Mucosa of descending colon (tissue), 3 donors: Measurements from ENCODE around the gene TACO1. TPM values are rescaled to one million over a fixed set of nuclear protein-coding genes. Genes with fewer than 3 reads are reported as not detected.

Source experiments
- ATAC-seq: fragments of 200-7000 bp; cut with Tn5 transposase; one replicate; pipeline ENCODE4 v1.9.1; 2020; ENCODE audit warnings: mild to moderate bottlenecking, moderate library complexity
- DNase-seq, 3 donors: peaks; one replicate each; pipeline ENCODE4 v3.0.0-alpha.2; 2020
- H3K36me3 ChIP-seq: fragments of 200-600 bp; one replicate; pipeline ENCODE4 v1.8.0; 2021; ENCODE audit warnings: low read depth, mild to moderate bottlenecking
- H3K4me1 ChIP-seq: fragments of 200-600 bp; one replicate; pipeline ENCODE4 v1.8.0; 2021; ENCODE audit warnings: low read depth, mild to moderate bottlenecking
- H3K4me3 ChIP-seq: fragments of 200-600 bp; one replicate; pipeline ENCODE4 v1.8.0; 2021; ENCODE audit warnings: mild to moderate bottlenecking
- H3K9me3 ChIP-seq: fragments of 200-600 bp; one replicate; pipeline ENCODE4 v1.8.0; 2021; ENCODE audit warnings: mild to moderate bottlenecking
- intact Hi-C, 2 donors: fragments of 100-400 bp; cut with DNase I in 1 of 2; cut with micrococcal nuclease in 1 of 2; formaldehyde crosslinking; loops; one replicate each; pipeline versions ENCODE4 v1.11.0 to v1.11.1; 2022; cut with DNase I, micrococcal nuclease
- total RNA-seq, 3 donors: library from RNA; stranded (reverse); fragmentation: NEBNext Ultra II Directional in 2 of 3; extraction: Animal tissue kit (Norgen Biotek cat#: 25700) in 2 of 3; gene quantifications; one replicate each; pipeline versions ENCODE4 v1.2.1 to v1.2.4, GENCODE V29; 2021 to 2023
- TF ChIP-seq, protein P1 (sequence below): fragments of 200-600 bp; IDR thresholded peaks from one replicate; pipeline ENCODE4 v1.8.0; 2022; ENCODE audit warnings: antibody characterized with exemption, mild to moderate bottlenecking
- donor health status: DM: no; HTN: no; CAD: no; lungs with moderate emphysema.
- donor health status: DM: no; HTN: no; CAD: no.
- donor health status: DM: no; HTN: yes; CAD: no.

The TACO1 gene
- total RNA-seq, 3 donors from 2014 or later = 21.7 to 34.4 (median 29.7) TPM

DNA sequence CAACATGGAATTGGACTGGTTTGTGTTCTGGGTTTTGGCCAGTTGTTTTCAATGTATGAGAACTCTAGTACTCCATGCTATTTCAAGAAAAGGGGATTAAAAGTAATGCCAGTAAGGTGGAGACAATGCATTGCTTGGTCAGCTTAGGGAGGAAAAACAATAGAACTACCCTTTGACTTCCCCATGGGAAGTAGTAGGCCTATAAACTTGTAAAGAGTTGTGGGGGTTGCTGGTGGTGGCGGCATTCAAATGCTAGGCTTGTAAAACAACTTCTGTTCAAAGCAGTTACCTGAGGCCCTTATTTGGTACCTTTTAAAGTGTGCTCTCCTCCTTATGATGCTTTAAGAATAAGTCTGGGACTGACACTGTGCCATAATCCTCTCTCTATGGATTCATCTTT is 30.9 kb downstream of the TACO1 start:
- DNase-seq (no peak), ATAC-seq (no peak)
- intact Hi-C loops = no loop called here
- Histone ChIP-seq H3K4me1 (peaks cover 5% of the 10 kb centered on the region), H3K4me3 (no peak overlapping the region), H3K36me3 (no peaks in the 10 kb centered on the region), H3K9me3 (no peaks in the 10 kb centered on the region)
- TF ChIP-seq, protein P1, sequence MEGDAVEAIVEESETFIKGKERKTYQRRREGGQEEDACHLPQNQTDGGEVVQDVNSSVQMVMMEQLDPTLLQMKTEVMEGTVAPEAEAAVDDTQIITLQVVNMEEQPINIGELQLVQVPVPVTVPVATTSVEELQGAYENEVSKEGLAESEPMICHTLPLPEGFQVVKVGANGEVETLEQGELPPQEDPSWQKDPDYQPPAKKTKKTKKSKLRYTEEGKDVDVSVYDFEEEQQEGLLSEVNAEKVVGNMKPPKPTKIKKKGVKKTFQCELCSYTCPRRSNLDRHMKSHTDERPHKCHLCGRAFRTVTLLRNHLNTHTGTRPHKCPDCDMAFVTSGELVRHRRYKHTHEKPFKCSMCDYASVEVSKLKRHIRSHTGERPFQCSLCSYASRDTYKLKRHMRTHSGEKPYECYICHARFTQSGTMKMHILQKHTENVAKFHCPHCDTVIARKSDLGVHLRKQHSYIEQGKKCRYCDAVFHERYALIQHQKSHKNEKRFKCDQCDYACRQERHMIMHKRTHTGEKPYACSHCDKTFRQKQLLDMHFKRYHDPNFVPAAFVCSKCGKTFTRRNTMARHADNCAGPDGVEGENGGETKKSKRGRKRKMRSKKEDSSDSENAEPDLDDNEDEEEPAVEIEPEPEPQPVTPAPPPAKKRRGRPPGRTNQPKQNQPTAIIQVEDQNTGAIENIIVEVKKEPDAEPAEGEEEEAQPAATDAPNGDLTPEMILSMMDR = no peak

DNA sequence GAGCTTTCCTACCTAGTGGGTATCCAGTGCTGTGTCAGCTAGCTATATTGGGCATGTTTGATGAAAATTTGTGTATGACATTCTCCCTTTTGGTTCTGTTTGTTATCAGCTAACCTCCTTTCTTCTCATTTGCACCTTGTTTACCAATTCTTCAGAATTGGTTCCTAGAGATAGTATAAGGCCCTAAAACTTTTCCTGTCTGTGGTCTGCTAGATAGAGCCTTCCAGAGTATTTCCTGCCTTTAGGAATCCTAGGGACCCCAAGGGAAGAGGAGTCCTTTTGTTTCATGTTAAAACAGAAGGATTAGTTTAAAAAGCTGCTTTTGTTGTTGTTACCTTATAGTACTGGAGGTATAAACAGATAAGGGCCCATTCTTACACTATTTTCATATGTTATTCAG is 33.0 kb downstream of the TACO1 start:
- Histone ChIP-seq H3K9me3 (no peaks in the 10 kb centered on the region), H3K4me1 (peaks cover 5% of the 10 kb centered on the region), H3K36me3 (no peaks in the 10 kb centered on the region), H3K4me3 (no peak overlapping the region)
- ATAC-seq (no peak), DNase-seq (no peak)
- intact Hi-C loops = no loop called here
- TF ChIP-seq, protein P1 = no peak

DNA sequence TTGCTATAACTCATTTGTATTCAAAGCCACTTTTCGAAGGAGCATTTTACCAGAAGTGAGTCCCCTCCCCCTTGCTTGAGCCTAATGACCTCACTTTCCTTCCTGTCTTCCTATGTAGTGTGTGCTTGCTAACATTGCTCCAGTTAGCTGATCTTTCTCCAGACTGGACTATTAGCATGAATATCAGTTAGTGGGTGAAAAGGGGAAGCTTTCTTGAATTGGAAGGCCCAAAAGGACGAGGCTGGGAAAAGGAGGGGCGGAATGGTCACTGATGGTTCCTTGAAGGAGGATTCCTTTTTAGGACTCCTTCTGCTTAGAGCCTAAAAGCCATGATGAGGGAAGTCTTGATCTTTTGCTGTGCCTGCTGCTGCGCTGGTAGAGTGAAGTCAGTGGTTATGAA is 33.5 kb downstream of the TACO1 start:
- Histone ChIP-seq H3K4me1 (peaks cover 5% of the 10 kb centered on the region), H3K36me3 (no peaks in the 10 kb centered on the region), H3K9me3 (no peaks in the 10 kb centered on the region), H3K4me3 (no peak overlapping the region)
- intact Hi-C loops = no loop called here
- DNase-seq (no peak), ATAC-seq (no peak)
- TF ChIP-seq, protein P1 = no peak

DNA sequence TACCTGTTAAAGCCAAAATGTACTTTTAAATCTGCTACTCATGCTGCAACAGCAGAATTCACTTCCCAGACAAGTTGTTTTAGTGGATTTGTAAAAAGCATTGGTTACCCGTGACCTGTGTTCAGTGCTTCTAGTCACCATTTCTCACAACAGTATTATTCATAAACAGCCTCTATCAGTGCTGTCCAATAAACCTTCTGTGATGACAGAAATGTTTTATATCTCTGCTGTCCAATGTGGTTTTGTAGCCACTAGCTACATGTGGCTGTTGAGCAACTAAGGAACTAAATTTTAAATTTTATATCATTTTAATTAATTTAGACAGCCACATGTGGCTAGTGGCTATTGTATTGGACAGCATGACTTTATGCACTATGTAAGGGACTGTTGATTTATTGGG is 34.1 kb downstream of the TACO1 start:
- peaks cover 5% of the 10 kb centered on the region for H3K4me1 ChIP-seq
- ATAC-seq = no peak
- no peak for DNase-seq
- TF ChIP-seq, protein P1 = no peak
- H3K4me3 ChIP-seq = no peak overlapping the region
- intact Hi-C loops = no loop called here
- H3K9me3 ChIP-seq = no peaks in the 10 kb centered on the region
- no peaks in the 10 kb centered on the region for H3K36me3 ChIP-seq

DNA sequence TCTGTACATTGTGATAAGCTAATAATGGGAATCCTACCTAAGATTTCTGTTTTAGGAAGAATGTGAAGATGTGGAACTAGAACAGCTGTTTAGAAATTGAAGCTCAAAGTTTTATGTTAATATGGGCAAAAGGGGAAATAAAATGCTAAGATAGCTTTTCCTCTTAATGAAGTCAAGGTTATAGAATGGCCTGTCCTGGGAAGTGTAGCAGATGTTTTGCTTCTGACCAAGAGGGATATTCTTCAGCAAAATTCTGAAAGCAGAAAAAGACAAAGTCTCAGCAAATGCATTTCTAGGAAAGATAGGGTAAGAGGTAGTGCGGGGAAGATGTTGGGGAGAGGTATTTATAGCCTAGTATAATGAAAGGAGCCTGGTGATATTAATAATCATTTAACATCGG is 34.6 kb downstream of the TACO1 start:
- TF ChIP-seq, protein P1 = no peak

DNA sequence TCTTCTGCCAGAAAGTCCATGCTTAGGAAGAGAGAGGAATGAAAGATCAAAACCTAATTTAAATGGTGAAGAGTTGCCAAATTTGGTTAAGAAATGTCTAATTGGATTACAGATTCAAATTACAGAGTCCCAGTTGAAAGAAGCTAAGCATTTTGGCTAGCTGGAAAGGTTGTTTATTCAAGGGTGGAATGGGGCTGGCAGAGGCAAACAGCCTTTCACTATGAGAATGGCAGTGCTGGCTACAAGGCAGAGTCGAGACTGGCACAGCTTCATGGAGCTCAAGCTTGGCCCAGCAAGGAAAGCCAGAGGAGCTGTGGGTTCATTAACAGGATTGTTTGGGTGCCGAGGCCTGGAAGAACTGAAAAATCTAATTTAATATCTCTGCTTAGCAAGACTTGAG is 35.1 kb downstream of the TACO1 start:
- H3K36me3 ChIP-seq = no peaks in the 10 kb centered on the region
- peaks cover 5% of the 10 kb centered on the region for H3K4me1 ChIP-seq
- DNase-seq (no peak), ATAC-seq (no peak)
- intact Hi-C loops = no loop called here
- H3K9me3 ChIP-seq = no peaks in the 10 kb centered on the region
- TF ChIP-seq, protein P1 = no peak
- no peak overlapping the region for H3K4me3 ChIP-seq

More for the DNA sequence above, 34.6 kb downstream of the TACO1 start:
- no peak for ATAC-seq
- H3K4me3 ChIP-seq = no peak overlapping the region
- peaks cover 5% of the 10 kb centered on the region for H3K4me1 ChIP-seq
- intact Hi-C loops = no loop called here
- no peak for DNase-seq
- no peaks in the 10 kb centered on the region for H3K9me3 ChIP-seq
- H3K36me3 ChIP-seq = no peaks in the 10 kb centered on the region
